CD8-positive, alpha-beta memory T cell (primary cell): ENCODE data around the gene STARD6. TPM values are rescaled to one million over a fixed set of nuclear protein-coding genes. Genes with fewer than 3 reads are reported as not detected.

ENCODE experiments used
- CTCF ChIA-PET: fragments of 350-600 bp; sonication (Branson Sonifier 250); formaldehyde crosslinking; loops from one replicate; lab custom pipeline; 2021; ENCODE audit warnings: antibody characterized with exemption; lab: Charles Lee
- POLR2A ChIA-PET: fragments of 350-600 bp; sonication (Branson Sonifier 250); formaldehyde crosslinking; loops from one replicate; lab custom pipeline; 2021; ENCODE audit warnings: antibody characterized with exemption; lab: Charles Lee
- DNase-seq, 5 donors: peaks; one replicate each; pipeline versions ENCODE4 v3.0.0 to v3.0.0-alpha.2; 2020 to 2022; ENCODE audit warnings: mixed read lengths in 1 of 5
- H3K27ac ChIP-seq: one replicate; pipeline ENCODE4 v1.7.0; 2013; ENCODE audit warnings: low read depth, mild to moderate bottlenecking, low read length, moderate library complexity
- H3K27me3 ChIP-seq: 2 replicates; pipeline ENCODE4 v1.7.0; 2013; ENCODE audit warnings: low read length, mild to moderate bottlenecking; ENCODE audit not compliant: insufficient read depth, poor library complexity, severe bottlenecking
- H3K36me3 ChIP-seq: 2 replicates; pipeline ENCODE4 v1.7.0; 2013; ENCODE audit warnings: mild to moderate bottlenecking, low read length, moderate library complexity; ENCODE audit not compliant: insufficient read depth
- H3K4me1 ChIP-seq: 2 replicates; pipeline ENCODE4 v1.7.0; 2013; ENCODE audit warnings: mild to moderate bottlenecking, low read length, moderate library complexity; ENCODE audit not compliant: insufficient read depth
- H3K4me3 ChIP-seq: 2 replicates; pipeline ENCODE4 v1.7.0; 2013; ENCODE audit warnings: mild to moderate bottlenecking, low read length
- H3K9me3 ChIP-seq: 2 replicates; pipeline ENCODE4 v1.7.0; 2013; ENCODE audit warnings: mild to moderate bottlenecking, low read length
- H3K27ac Mint-ChIP-seq, 8 donors: one replicate each; pipeline ENCODE4 v1.8.0; 2020 to 2021; ENCODE audit warnings: mixed read lengths in 8 of 8, mild to moderate bottlenecking in 6 of 8, inconsistent platforms in 3 of 8, moderate library complexity in 3 of 8
- H3K27me3 Mint-ChIP-seq, 2 donors: one replicate each; pipeline ENCODE4 v1.8.0; 2020 to 2021; ENCODE audit warnings: mixed read lengths in 2 of 2, mild to moderate bottlenecking in 1 of 2, moderate library complexity in 1 of 2
- H3K36me3 Mint-ChIP-seq, 3 donors: one replicate each; pipeline ENCODE4 v1.8.0; 2020 to 2021; ENCODE audit warnings: mixed read lengths in 3 of 3, inconsistent platforms in 1 of 3, mild to moderate bottlenecking in 1 of 3
- H3K4me1 Mint-ChIP-seq, 3 donors: one replicate each; pipeline ENCODE4 v1.8.0; 2020 to 2021; ENCODE audit warnings: mixed read lengths in 3 of 3, inconsistent platforms in 1 of 3, mild to moderate bottlenecking in 1 of 3
- H3K4me3 Mint-ChIP-seq, 7 donors: one replicate each; pipeline ENCODE4 v1.8.0; 2020 to 2021; ENCODE audit warnings: mixed read lengths in 7 of 7, mild to moderate bottlenecking in 6 of 7, moderate library complexity in 4 of 7, inconsistent platforms in 2 of 7
- H3K9me3 Mint-ChIP-seq, 5 donors: one replicate each; pipeline ENCODE4 v1.8.0; 2020 to 2022; ENCODE audit warnings: mixed read lengths in 5 of 5, mild to moderate bottlenecking in 3 of 5, moderate library complexity in 2 of 5, inconsistent platforms in 1 of 5
- polyA plus RNA-seq: library from polyadenylated mRNA; unstranded; fragments of 300-500 nt; fragmentation: Illumina TruSeq; gene quantifications from one replicate; pipeline ENCODE4 v1.2.3, GENCODE V29; 2021
- total RNA-seq, 2 experiments: library from RNA; stranded (reverse); gene quantifications; one replicate each; pipeline ENCODE4 v1.2.3, GENCODE V29; 2021

Gene STARD6
- total and polyA plus RNA-seq, 3 experiments from 2014 or later = 0.46 TPM; not detected in 2

DNA sequence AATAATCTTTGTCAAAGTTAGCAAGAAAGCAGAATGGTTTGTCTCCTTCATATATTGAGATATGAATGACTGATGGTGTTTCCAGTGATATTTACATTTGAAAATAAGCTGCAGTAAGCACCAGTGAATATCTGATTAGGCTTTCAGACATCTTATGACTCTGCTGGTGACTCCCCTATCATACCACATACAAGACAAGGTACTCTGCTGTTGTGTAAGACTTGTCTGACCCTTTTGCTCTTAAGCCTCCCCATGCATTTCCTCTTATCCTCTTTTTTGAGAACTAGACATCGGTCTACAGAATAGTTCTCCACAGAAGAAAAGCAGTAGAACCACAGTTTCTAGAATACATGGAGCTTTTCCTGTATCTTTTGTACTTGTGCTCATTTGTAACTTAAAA lies 79.0 kb downstream of the STARD6 start:
- Histone ChIP-seq H3K4me1 (no peaks in the 10 kb centered on the region), H3K36me3 (peaks cover 7% of the 10 kb centered on the region), H3K27me3 (no peaks in the 10 kb centered on the region), H3K27ac (no peak overlapping the region), H3K4me3 (no peak overlapping the region), H3K9me3 (no peaks in the 10 kb centered on the region)
- Mint-ChIP-seq H3K36me3 (peaks cover 6 to 62% (median 23%) of the 10 kb centered on the region in 3 donors), H3K27ac (no peak overlapping the region), H3K9me3 (no peaks in the 10 kb centered on the region), H3K27me3 (no peaks in the 10 kb centered on the region), H3K4me1 (peaks cover 0 to 12% (median 10%) of the 10 kb centered on the region in 3 donors), H3K4me3 (no peak overlapping the region)
- POLR2A ChIA-PET = interaction anchor here (1.0 kb wide), 1 partner anchor 55 kb away, joined by 4 read pairs; no protein-coding TSS in a partner anchor
- CTCF ChIA-PET = interaction anchor here (1.1 to 1.5 kb wide), 2 partner anchors 19 to 56 kb away, joined by 3 to 5 read pairs; no protein-coding TSS in a partner anchor
- DNase-seq = no peak

- Mint-ChIP-seq H3K4me1 (peaks cover 0 to 12% (median 10%) of the 10 kb centered on the region in 3 donors), H3K27ac (no peak overlapping the region), H3K4me3 (no peak overlapping the region), H3K27me3 (no peaks in the 10 kb centered on the region), H3K9me3 (no peaks in the 10 kb centered on the region), H3K36me3 (peaks cover 6 to 58% (median 21%) of the 10 kb centered on the region in 3 donors)
- Histone ChIP-seq H3K27ac (no peak overlapping the region), H3K9me3 (no peaks in the 10 kb centered on the region), H3K4me3 (no peak overlapping the region), H3K36me3 (peaks cover 7% of the 10 kb centered on the region), H3K4me1 (no peaks in the 10 kb centered on the region), H3K27me3 (no peaks in the 10 kb centered on the region)
- no peak for DNase-seq
- POLR2A ChIA-PET = interaction anchor here (0.6 kb wide), 1 partner anchor 13 kb away, joined by 3 read pairs; no protein-coding TSS in a partner anchor
- CTCF ChIA-PET = interaction anchor here (1.5 kb wide), 1 partner anchor 20 kb away, joined by 5 read pairs; no protein-coding TSS in a partner anchor
Observed at GRCh38 chr18:54277899-54278298, 79.8 kb downstream of the STARD6 start.

Other genes starting within 250 kb of the STARD6 start
- gene MBD2, start 133.2 kb downstream of the STARD6 start, total RNA-seq = 100 to 1,000 TPM; 195 to 201 TPM
- gene MBD2, start 133.2 kb downstream of the STARD6 start, polyA plus RNA-seq = 27.2 TPM
- gene POLI, start 88.3 kb downstream of the STARD6 start, total RNA-seq = 10 to 100 TPM in 1 of 2 experiments, 1 to 10 TPM in 1; 9.2 to 10.1 TPM
- 3.3 TPM for gene POLI, start 88.3 kb downstream of the STARD6 start, polyA plus RNA-seq
- gene C18orf54, start within 50 bp of the STARD6 start, total RNA-seq = 10 to 100 TPM; 10.1 to 10.6 TPM
- 1.1 TPM for gene C18orf54, start within 50 bp of the STARD6 start, polyA plus RNA-seq
- not detected for gene DYNAP, start 233.4 kb upstream of the STARD6 start, total RNA-seq
- gene DYNAP, start 233.4 kb upstream of the STARD6 start, polyA plus RNA-seq = not detected